Epidermal melanocyte (primary cell): ENCODE measurements around the gene ARHGEF10L.
"Not testable (repeated sequence)": the region's sequence is repeated elsewhere in the genome, so short reads cannot be mapped to it uniquely, and the experiment has no call there.

Experiments
- DNase-seq: peaks from one replicate; pipeline ENCODE4 v3.0.0; 2011; ENCODE audit warnings: low spot score; ENCODE audit not compliant: insufficient read length

ARHGEF10L gene

DNA sequence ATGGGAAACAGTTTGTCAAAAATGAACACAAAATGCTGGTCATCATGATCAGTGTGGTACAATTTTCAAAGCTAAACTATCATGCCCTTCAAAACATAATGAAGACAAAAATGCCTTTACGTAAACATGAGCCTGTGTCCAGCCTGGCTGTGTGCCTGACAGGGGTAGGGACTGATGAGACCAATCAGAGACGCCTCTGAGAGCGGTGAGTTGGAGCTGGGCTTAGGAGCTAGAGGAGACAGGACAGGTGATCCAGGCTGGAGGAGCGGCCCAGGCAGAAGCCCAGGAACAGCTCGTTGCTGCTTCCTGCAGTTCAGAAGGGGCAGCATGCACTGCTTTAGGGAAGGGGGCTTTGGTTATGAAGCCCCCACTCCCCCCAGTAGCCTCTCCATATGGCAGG, 70.0 kb downstream of the ARHGEF10L start:
- DNase-seq: no peak

DNA sequence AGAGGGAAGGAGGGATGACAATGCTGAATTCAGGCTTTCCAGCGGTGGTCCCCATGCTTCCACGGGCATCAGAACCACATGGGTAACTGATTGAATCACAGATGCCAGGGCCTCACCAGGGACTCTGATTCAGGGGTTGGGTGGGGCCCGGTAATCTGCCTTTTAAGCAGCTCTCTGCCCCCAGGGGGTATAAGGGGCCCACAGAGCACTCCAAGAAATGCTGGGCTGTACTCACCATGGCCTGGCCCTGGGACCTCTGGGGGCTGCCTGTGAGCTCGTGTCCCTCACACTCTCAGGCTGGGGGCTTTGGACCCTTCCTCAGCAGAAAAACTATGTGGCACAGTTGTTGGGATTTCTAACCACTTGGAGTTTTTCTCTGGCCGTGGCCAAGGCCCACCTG, 70.6 kb downstream of the ARHGEF10L start:
- DNase-seq: no peak

DNA sequence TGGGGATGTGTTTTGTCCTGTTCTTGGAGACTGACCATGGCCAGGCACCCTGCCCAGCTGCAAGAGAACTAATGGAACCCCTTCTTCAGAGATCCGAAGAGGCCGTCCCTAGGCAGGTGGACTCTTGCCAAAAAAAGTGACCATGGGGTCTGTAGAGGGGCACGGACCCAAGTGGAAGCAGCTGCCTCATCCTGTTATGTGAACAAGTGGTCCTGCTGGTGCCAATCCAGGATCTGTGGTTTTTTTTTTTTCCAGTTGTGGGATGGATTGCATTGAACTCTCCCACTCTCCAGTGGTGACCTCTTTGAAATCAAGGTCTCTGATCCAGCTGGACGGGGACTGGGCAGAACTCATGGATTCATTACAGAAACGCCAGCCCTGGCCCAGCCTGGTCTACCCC, 71.2 kb downstream of the ARHGEF10L start:
- no peak for DNase-seq

DNA sequence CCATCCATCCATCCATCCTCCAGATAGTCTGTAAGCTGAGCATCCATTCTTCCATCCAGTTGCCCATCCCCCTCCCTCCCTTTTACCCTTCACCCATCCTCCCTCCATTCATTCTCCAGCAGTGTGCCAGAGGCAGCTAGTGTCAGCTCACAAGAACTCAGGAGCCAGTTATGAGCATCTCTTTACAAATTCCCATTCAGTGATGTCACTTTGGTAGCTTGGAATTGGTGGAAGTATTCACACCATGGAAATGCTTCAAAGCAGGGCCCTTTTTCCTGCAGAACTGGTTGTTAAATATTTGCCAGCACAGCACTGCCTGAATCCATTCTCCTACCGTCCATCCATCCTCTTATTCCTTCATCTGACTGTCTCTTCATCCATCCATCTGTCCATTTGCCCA, 72.5 kb downstream of the ARHGEF10L start:
- DNase-seq: no peak

DNA sequence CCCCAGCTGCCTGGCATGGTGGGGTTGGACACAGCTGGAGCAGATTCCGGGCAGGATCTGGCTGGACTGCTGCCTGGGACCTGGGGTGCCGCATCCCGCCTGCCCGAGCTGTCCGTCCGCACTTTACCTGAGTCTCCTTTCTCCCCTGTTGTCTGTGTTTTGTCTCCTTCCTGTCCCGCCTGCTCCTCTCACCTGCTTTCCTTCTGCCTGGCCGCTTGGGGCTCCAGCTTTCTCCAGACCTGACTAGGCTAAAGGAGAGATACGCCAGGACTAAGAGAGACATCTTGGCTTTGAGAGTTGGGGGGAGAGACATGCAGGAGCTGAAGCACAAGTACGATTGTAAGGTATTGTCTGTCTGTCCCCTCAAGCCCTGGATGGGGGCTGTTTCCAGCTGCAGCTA, 73.3 kb downstream of the ARHGEF10L start:
- DNase-seq: no peak

DNA sequence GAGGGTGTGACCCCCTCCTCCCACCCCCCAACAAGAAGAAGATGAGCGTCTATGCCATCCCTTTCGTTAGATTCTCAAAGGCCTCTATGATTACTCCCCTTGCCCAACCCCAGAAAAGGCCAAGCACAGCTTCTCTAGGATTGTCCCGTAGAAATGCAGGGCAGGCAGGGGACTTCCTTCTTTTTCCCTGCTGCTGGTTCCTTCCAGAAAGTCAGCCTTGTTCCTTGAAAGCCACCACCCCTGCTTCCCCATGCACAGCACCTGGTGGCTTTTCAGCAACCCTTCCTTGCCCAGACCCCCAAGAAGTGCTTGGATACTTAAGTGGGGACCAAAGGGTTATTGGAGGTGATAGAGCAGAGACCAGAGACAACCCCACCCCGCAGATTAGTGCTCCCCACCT, 75.1 kb downstream of the ARHGEF10L start:
- DNase-seq: no peak

DNA sequence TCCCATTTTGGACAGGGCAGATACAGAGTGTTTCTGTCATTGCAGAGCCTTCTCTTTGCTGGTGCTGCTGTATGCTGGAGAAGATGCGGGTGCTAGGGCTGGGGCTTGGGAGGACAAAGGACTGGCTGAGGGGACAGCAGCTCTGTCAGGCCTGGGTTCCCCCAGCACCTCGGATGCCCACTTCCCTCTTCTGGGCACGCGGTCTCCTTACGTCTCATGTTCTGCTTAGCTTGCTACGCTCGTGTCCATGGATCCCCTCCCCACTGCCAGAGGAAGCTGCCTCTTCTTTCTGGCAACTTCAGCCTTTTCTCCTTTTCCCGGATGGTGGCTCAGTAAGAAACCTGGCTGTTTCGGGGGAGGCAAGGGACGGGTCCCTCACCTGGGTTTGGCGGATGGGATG, 75.7 kb downstream of the ARHGEF10L start:
- no peak for DNase-seq

DNA sequence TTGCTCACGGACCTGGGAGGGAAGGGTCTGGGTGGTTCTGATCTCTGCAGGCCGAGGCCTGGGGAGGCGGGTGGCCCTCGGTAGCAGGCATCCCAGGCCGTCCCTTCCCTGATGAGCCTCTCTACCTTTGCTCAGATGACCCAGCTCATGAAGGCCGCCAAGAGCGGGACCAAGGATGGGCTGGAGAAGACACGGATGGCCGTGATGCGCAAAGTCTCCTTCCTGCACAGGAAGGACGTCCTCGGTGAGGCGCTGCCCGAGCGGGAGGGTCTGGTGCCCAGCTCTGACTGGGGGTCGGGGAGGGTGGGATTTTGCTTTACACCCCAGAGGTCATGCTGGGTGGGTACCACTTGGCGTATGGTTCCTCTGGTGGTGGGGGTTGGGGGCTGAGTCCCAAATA, 76.5 kb downstream of the ARHGEF10L start:
- DNase-seq: no peak

DNA sequence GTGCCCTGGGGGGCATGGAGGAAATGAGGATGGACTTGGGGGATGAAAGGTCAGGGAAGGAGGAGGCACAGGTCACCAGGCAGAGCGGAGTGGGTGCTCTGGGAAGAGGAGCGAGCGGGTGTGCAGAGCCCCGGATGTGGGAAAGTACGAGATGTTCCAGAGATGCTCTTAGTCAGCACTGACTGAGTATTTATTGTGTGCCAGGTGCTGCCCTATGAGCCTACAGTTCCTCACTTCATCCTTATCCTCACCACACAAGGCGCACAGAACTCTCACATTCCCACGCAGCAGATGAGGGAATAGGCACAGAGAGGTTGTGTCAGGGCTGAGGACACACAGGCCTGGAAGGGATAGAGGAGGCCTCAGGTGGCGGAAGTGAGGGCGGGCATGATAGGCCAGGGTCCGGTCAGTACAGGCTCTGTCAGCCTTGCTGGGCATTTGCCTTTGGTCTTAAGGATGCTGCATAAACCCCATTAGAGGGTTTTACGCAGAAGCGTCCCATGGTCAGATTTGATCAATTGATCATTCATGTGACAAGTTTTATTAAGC, 77.3 kb downstream of the ARHGEF10L start:
- no peak for DNase-seq

DNA sequence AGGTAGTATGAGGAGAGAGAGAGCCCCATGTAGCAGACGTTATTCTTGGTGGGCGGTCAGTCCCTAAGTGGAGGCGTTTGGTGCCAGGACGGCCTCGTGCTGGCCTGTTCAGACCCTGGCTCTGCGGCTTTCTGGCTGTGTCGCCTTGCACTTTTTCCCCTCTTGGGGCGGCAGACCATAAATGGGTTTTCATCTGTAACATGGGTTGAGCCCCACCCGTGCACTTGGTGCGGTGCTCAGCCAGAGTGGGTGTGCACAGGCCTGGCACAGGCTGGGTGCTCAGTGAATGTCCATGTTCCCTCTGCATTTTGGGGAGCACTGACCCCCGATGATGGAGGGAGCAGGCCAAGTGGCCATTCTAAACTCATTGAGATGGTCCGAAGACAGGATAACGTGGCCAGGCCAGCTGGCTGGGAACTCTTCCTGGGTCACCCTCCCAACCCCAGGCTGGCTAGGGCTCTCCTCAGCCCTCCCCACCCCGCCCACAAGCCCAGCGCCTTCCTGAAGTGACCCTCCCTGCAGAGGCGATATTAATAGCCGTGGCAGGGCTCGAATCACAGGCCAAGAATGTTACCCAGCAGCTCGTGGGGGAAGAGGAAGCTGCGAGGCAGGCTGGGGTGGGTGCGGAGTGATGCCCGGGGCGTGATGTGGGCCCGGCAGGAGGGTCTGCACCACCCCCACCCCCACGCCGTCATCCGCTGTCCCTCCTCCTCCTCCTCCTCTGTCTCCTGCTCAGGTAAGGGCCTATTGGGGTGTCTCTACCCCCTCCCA, 78.5 kb downstream of the ARHGEF10L start:
- DNase-seq: no peak

DNA sequence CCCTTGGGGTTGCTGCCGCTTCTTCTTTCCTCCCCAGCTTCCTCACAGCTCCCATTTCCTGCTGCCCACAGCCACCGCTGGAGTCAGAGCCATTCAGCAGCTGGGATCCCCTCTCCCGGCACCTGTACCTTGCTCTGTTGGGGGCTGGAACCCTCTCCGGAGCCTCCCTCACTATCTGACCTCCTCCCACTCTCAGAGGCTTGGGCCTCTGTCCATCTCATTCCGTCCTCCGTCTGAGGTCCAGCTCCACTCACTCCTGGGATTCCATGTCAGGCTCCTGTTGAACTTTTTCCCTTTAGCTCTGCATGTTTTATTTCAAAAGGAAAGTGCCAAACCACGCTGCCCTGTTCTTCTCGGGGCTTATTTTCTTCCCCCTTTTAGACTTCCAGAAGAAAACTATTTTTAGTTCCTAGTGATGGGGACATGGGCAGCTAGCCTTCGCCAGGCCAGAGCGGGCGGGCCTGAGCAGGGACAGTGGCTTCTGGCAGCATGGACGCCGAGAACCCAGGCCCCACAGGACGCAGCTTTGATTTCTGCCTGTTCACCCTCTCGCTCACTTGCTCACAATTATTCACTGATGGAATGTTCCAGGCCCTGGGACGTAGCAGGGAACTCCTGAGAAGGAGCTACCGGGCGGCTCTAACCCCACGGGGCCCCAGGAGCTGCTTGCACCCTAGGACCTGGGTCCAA, 79.2 kb downstream of the ARHGEF10L start:
- DNase-seq: no peak

DNA sequence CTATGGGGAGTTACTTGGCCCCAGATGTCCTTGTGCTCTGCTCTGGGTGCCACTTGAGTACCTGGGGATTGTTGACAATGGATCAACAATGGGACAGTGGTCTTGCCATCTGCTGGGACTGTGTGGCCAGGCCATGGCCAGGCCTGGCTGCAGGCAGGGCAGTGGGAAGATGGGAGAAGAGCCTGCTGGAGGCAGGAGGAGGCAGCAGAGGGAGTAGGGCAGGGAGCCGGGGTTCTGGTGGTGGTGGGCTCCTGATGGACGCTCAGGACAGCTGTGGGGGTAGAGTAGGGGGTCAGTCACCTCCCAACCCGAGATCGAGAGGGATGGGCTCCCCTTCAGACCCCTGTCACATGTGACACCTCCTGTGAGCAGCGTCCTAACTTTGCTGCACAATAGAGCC, 81.0 kb downstream of the ARHGEF10L start:
- DNase-seq: no peak

DNA sequence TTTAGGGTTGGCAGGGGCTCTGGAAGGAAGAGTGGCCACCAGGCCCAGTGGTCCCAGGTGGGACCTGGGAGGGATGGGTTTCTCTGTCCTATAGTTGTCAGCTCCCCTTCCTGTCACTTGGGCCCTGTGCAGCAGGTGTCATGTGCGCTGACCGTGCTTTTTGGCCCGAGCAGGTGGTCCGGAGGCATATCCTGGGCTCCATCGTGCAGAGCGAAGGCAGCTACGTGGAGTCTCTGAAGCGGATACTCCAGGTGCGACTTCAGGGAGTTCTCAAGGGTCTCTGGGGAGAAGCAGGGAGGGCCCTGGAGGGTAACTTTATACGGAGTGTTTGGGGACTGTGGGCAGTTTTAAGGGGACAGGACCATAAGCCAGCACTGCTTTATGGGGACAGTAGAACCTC, 82.2 kb downstream of the ARHGEF10L start:
- DNase-seq: no peak

DNA sequence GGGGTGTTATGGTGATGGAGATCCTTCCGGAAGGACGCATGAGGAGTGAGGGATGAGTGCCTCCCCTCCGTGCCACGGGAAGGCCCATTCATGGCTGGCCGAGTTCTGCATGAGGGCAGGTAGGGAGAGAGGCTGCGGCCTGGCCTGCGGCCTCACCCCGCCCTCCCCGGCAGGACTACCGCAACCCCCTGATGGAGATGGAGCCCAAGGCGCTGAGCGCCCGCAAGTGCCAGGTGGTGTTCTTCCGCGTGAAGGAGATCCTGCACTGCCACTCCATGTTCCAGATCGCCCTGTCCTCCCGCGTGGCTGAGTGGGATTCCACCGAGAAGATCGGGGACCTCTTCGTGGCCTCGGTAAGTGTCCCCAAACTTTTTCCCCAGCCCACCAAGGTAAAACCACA, 83.3 kb downstream of the ARHGEF10L start:
- no peak for DNase-seq

DNA sequence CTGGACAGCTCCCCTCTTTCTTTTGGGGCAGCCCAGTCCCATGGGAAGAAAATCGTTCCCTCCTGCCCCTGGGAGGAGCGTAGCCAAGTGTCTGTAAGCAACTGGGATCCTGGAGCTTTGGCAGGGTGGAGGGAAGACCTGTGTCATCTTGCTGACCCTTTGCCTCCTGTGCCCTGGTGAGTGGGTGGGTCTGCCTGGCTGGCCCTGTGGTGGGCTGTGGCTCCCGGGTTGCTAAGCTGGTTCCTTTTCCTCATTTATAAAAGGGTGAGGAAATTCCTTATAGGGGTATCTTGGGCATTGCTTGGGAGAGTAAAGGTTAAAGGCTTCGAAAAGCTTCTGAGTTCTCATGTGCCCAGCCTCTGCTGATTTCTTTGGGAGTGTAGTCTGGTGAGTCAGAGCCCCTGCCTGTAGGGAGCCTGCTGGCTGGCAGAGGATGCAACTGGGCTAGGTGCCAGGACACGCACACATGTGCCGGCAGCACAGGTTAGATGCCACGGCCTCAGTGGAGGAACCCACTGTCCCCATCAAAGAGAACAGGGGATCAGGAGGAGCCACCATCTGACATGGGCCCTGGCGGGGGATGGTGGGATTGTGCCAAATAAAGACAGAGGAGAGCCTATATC, 85.2 kb downstream of the ARHGEF10L start:
- DNase-seq: no peak

DNA sequence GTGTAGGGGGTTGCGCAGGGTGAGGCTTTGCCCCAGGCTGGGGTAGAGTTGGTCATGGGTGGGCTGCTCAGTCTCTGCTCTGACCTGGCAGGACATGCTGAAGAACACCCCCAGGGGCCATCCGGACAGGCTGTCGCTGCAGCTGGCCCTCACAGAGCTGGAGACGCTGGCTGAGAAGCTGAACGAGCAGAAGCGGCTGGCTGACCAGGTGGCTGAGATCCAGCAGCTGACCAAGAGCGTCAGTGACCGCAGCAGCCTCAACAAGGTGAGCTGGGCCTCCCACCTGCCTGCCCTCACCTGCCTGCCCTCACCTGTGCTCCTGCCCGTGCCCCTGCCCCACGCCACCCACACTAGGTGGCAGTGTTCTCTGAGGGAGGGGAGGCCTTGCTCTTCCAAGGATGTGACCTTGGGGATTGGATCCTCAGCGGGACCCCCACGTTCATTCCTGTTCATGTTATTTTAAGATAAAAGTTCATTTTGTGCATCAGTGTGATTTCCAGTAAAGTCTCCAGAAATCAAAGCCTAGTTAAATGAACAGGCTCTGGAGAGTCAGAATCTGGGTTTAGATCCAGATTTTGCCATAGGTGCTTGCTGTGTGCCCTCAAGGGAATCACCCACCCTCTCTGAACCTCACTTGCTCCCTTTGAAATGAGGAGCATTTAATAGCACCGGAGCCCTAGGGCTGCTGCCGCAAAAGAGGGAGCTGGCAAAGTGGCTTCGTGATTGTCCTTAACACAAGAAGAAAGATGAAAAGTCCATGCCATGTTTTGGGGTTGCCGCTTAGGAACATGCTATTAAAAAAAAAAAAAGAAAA, 87.9 kb downstream of the ARHGEF10L start:
- no peak for DNase-seq

DNA sequence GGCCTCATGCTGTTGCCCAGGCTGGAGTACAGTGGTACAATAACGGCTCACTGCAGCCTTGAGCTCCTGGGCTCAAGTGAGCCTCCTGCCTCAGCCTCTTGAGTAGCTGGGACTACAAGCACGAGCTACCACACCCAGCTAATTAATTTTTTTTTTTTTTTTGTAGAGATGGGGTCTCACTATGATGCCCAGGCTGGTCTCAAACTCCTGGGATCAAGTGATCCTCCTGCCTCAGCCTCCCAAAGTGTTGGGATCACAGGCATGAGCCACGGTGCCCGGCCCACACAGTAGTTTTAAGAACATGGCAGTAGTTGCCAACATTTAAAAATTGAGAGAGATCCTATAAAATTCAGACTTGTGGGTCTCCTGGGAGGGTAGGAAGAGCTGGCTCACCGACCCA, 89.5 kb downstream of the ARHGEF10L start:
- not testable (repeated sequence) for DNase-seq

DNA sequence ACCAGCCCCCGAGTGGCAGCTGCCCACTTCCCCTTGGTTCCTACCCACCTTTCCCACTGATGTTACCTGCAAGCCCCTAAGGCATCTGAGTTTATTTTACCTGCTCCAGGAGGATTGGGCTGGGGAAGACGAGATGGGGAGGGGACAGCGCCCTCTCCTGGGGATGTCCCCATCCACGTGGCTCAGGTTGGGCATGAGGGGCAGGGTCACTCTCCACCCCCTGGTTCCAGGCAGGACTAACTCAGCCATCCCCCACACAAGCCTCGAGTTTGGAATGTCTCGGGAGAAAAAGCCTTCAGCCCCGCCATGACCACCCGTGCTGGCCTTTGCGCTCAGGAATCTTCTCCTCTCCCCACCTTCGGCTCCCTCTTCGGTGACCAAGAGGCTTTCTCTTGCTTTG, 90.0 kb downstream of the ARHGEF10L start:
- no peak for DNase-seq

DNA sequence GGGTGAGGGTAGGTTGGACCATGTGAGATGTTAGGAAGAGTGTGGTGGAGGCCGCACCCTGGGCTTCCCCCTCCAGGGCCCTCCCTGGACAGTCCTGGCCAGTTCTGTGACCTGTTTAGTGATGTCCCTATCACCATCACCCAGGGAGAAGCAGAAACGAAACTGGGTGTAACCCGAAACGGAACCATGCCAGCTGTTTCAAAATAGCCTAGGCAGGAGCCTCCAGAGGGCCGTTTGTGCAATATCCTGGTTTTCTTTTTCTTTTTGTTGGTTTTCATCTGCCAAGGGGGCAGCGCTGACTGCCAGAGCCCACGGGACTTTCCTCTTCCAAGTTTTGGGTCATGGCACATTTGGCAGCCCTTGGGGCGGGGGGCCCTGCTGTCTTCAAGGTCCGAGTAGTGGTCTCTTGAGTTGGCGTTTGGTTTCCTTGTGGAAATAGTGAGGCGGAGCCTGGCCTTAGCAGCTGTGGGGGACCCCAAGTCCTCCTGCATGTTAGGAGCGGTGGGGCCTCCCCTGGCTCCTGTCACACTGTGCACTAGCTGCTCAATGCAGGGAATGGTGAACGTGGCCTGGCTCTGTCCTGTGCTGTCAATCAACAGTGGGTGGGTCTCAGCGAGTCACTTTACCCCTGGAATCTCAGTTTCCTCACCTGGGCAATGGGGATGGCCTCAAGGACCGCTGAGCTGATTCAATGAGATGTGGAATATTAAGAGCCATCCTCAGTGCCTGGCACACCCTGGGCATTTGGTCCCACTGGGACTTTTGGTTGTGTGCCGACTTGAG, 90.7 kb downstream of the ARHGEF10L start:
- DNase-seq: no peak

DNA sequence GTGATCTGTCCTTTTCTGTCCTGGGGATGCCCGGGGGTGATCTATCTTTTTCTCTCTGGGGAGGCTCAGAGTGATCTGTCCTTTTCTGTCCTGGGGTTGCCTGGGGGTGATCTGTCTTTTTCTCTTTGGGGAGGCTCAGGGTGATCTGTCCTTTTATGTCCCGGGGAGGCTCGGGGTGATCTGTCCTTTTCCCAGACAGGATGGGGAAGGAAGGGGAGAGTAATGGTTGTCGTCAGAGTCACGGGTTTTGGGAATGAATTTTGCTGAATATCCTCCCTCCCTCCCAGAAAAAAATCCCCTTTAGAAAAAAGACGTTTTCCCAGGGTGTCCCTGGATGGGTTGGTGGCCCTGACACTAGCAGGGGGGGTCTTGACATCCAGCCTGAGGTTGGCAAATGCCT, 91.5 kb downstream of the ARHGEF10L start:
- DNase-seq: no peak

DNA sequence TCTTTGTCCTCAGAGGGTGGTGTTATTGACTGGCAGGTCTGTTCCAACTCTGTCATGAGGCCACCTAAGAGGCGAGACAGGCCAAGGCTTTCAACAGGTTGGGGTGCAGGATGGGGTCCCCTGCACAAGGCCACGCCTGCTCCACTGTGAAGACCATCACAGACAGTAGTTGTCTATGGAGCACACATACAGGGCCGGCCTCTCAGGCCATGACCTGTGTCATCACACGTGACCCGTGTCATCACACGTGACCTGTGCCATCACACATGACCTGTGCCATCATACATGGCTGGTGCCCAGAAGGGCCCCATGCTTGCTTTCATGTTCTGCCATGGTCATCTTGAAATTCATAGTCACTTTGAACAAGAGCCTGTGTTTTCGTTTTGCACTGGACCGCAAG, 91.9 kb downstream of the ARHGEF10L start:
- DNase-seq: no peak
